HG03571 (cell line): ENCODE measurements around the gene LRIF1.
"Not testable (repeated sequence)": the region's sequence is repeated elsewhere in the genome, so short reads cannot be mapped to it uniquely, and the experiment has no call there.

Experiments used
- ATAC-seq: cut with Tn5 transposase; IDR thresholded peaks from one replicate; pipeline ENCODE4 v1.9.1; 2021; ENCODE audit not compliant: unreplicated experiment

The LRIF1 gene

GRCh38 chr1:110951161-110951560 is 12.6 kb downstream of the LRIF1 start:
- no peak for ATAC-seq

GRCh38 chr1:110948038-110948810 is 15.5 kb downstream of the LRIF1 start:
- no peak for ATAC-seq

- no peak for ATAC-seq
Observed at GRCh38 chr1:110945626-110946025, 18.1 kb downstream of the LRIF1 start.

- ATAC-seq = no peak
Observed at GRCh38 chr1:110944806-110945205, 18.9 kb downstream of the LRIF1 start.

- no peak for ATAC-seq
Observed at GRCh38 chr1:110936567-110936966, 27.2 kb downstream of the LRIF1 start.

GRCh38 chr1:110931097-110931496 is 32.6 kb downstream of the LRIF1 start:
- ATAC-seq = not testable (repeated sequence)

- no peak for ATAC-seq
Observed at GRCh38 chr1:110928904-110929303, 34.8 kb downstream of the LRIF1 start.

GRCh38 chr1:110928191-110928590 is 35.5 kb downstream of the LRIF1 start:
- no peak for ATAC-seq

- ATAC-seq = no peak
Observed at GRCh38 chr1:110927484-110928075, 36.1 kb downstream of the LRIF1 start.

- ATAC-seq = no peak
Observed at GRCh38 chr1:110921953-110922352, 41.8 kb downstream of the LRIF1 start.

- no peak for ATAC-seq
Observed at GRCh38 chr1:110918016-110918415, 45.7 kb downstream of the LRIF1 start.

- ATAC-seq = no peak
Observed at GRCh38 chr1:110916669-110917306, 46.9 kb downstream of the LRIF1 start.

- no peak for ATAC-seq
Observed at GRCh38 chr1:110916274-110916668, 47.5 kb downstream of the LRIF1 start.

GRCh38 chr1:110915804-110916203 is 47.9 kb downstream of the LRIF1 start:
- ATAC-seq = no peak

- no peak for ATAC-seq
Observed at GRCh38 chr1:110914676-110915075, 49.0 kb downstream of the LRIF1 start.

- ATAC-seq = no peak
Observed at GRCh38 chr1:110912784-110913183, 50.9 kb downstream of the LRIF1 start.

GRCh38 chr1:110903853-110904500 is 59.7 kb downstream of the LRIF1 start:
- ATAC-seq = no peak

- no peak for ATAC-seq
Observed at GRCh38 chr1:110902820-110903463, 60.8 kb downstream of the LRIF1 start.

GRCh38 chr1:110899458-110899843 is 64.3 kb downstream of the LRIF1 start:
- no peak for ATAC-seq

GRCh38 chr1:110898734-110899457 is 64.8 kb downstream of the LRIF1 start:
- no peak for ATAC-seq

GRCh38 chr1:110897681-110898080 is 66.0 kb downstream of the LRIF1 start:
- no peak for ATAC-seq
